HG03520 (cell line): ENCODE data around the gene DDX21.
"Not testable (repeated sequence)": the region's sequence is repeated elsewhere in the genome, so short reads cannot be mapped to it uniquely, and the experiment has no call there.

Source experiments
- ATAC-seq: cut with Tn5 transposase; IDR thresholded peaks from one replicate; pipeline ENCODE4 v1.9.1; 2021; ENCODE audit warnings: mild to moderate bottlenecking, moderate library complexity; ENCODE audit not compliant: unreplicated experiment

The DDX21 gene

GRCh38 chr10:68955832-68956532 lies at the start of gene DDX21:
Gene DDX21, plus strand, starts transcription at chr10:68956170. Its CDS starts 56 bp downstream, at chr10:68956226.
- peak; percentile 73 for ATAC-seq

GRCh38 chr10:68924593-68924992 lies 31.4 kb upstream of the DDX21 start:
- ATAC-seq = no peak

GRCh38 chr10:68925489-68925888 lies 30.5 kb upstream of the DDX21 start:
- ATAC-seq = no peak

- not testable (repeated sequence) for ATAC-seq
Measured at GRCh38 chr10:68929157-68929556, 26.8 kb upstream of the DDX21 start.

DNA sequence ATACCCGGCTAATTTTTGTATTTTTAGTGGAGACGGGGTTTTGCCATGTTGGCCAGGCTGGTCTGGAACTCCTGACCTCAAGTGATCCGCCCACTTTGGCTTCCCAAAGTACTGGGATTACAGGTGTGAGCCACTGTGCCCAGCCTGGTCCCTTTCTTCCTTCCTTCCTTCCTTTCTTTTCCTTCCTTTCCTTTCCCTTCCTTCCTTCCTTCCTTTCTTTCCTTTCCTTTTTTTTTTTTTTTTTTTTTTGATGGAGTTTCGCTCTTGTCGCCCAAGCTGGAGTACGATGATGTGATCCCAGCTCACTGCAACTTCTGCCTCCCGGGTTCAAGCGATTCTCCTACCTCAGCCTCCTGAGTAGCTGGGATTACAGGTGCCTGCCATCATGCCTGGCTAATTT lies 26.1 kb upstream of the DDX21 start:
- not testable (repeated sequence) for ATAC-seq

- not testable (repeated sequence) for ATAC-seq
Measured at GRCh38 chr10:68932860-68933259, 23.1 kb upstream of the DDX21 start.

GRCh38 chr10:68934994-68935393 lies 21.0 kb upstream of the DDX21 start:
- no peak for ATAC-seq

GRCh38 chr10:68938117-68938516 lies 17.9 kb upstream of the DDX21 start:
- ATAC-seq = no peak

DNA sequence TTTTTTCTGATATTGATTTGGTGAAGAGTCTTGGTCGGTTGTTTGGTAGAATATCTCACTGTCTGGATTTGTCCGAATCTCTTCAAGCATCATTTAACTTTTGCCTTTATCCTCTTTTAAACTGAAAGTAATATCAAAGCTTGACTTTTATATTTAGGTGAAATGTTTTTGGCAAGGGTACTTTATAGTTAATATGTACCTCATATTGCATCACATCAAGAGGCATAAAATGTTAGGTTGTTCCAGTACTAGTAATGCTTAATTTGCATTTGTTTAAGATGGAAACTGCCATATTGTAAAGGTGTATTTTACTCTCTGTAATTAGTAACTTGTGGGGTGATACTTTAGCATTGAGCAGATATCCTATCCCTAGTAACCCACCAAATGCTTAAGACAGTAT lies 17.1 kb upstream of the DDX21 start:
- ATAC-seq = no peak

- not testable (repeated sequence) for ATAC-seq
Measured at GRCh38 chr10:68940917-68941316, 15.1 kb upstream of the DDX21 start.

DNA sequence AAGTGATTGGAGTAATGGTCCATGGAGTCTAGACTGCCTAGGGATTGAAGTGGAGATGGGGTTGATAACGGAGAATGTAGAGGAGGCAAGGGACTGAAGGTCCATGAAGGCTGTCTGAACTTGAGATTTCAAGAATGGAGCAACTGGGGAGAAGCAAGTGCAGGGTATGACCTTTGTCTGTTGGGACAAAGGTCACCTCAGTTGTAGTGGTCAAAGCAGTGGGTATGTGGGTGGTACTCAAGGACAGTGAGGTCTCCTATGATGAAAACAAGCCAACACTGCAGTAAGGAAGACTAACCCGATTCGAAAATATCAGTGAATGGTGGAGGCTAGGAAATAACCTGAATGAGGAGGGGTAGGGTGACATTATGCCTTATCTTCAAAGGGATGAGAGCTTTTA lies 5.4 kb upstream of the DDX21 start:
- no peak for ATAC-seq

DNA sequence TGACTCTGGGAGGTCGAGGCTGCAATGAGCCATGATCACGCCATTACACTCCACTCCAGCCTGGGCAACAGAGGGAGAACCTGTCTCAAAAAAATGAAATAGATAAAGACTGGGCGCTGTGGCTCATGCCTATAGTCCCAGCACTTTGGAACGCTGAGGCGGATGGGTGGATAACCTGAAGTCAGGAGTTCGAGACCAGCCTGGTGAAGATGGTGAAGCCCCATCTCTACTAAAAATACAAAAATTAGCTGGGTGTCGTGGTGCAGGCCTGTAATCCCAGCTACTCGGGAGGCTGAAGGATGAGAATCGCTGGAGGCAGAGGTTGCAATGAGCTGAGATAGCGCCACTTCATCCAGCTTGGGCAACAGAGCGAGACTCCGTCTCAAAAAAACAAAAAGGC lies 1.1 kb upstream of the DDX21 start:
- ATAC-seq = no peak

GRCh38 chr10:68955355-68955831 lies 577 bp upstream of the DDX21 start:
- peak; percentile 25 for ATAC-seq

DNA sequence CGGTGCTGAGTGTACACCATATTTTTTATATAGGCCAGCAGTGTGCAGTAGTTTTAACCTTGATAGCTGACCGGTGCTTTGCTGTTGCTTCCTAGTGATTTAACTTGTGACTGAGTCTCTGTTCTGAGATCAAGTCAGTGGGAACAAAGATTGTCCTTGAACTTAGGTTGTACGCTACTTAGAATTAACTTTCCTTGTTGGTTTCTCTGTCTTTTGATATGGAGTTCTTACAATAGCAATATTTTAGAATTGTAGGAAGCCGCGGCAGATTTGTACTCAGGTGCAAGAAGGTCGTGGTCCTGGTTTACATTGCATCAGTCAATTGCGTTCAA lies 1.3 kb downstream of the DDX21 start:
- ATAC-seq = no peak

GRCh38 chr10:68957654-68958053 lies 1.7 kb downstream of the DDX21 start:
- no peak for ATAC-seq

- ATAC-seq = no peak
Measured at GRCh38 chr10:68959695-68960527, 3.9 kb downstream of the DDX21 start.

DNA sequence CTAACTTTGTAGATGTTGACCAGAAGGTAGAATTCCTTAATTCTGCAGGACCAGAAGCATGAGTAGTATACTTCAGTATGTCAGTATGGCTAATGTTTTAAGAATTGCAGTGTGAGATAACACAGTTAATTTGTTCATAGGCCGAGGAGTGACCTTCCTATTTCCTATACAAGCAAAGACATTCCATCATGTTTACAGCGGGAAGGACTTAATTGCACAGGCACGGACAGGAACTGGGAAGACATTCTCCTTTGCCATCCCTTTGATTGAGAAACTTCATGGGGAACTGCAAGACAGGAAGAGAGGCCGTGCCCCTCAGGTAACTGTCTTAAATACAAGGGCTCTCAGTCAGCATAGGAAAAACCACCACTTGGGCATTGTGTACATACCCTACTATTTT lies 7.2 kb downstream of the DDX21 start:
- ATAC-seq = no peak

GRCh38 chr10:68973975-68974374 lies 18.0 kb downstream of the DDX21 start:
- ATAC-seq = no peak

GRCh38 chr10:68975936-68976473 lies 20.0 kb downstream of the DDX21 start:
- not testable (repeated sequence) for ATAC-seq

DNA sequence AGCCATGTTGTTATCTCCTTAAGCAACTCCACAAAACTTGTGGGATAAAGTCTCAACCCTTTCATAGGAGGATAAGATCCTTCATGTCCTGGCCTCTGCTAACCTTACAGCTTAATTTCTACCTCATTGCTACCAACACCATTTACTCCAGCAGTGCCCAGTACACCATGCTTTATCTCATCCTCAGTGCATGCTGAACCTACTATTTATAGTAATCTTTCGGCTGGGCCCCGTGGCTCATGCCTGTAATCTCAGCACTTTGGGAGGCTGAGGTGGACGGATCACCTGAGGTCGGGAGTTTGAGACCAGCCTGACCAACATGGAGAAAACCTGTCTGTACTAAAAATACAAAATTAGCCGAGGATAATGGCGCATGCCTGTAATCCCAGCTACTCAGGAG lies 23.8 kb downstream of the DDX21 start:
- ATAC-seq = not testable (repeated sequence)

- ATAC-seq = no peak
Measured at GRCh38 chr10:68981074-68981473, 25.1 kb downstream of the DDX21 start.

DNA sequence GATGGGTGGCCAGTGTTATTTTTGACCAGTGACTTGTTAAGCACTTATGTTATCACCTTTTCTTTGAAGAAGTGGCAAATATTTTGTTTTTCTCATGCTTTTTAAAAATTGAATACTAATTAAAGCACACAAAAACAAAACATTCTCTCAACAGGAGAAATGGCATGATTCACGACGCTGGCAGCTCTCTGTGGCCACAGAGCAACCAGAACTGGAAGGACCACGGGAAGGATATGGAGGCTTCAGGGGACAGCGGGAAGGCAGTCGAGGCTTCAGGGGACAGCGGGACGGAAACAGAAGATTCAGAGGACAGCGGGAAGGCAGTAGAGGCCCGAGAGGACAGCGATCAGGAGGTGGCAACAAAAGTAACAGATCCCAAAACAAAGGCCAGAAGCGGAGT lies 26.4 kb downstream of the DDX21 start:
- ATAC-seq = no peak
